ENCODE measurements around the gene PKIG.
"Not testable (repeated sequence)": the region's sequence is repeated elsewhere in the genome, so short reads cannot be mapped to it uniquely, and the experiment has no call there.

PKIG gene

DNA sequence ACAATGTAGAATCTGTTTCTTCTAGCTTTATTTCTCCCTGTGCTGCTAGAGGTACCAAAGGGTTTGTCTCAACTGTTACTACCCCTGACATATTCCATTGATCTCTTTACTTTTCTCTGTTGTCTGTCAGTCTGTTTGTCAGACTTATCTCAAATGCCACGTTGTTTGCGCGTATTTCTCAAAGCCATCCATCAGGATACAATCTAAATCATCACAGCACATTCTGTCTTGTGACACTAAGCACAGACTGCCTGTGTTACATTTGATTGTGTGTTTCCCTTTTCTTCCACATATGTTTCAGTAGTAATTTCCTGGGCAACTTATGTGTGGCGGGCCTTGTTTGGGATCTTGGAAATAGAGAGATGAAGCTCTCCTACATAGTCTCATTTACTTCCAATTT, 30.3 kb upstream of the PKIG start:
- Histone ChIP-seq H3K36me3 (ENCODE audit: control insufficient read depth, insufficient read depth, low read length, severe bottlenecking) (no peaks in the 10 kb centered on the region), H3K27me3 (replicated peaks; ENCODE audit: control insufficient read depth, insufficient read depth, low read length) (no peaks in the 10 kb centered on the region), H3K9me3 (ENCODE audit: control insufficient read depth, low read length) (no peaks in the 10 kb centered on the region), H3K4me1 (ENCODE audit: control insufficient read depth, insufficient read depth, low read length) (peaks cover 47% of the 10 kb centered on the region), H3K4me3 (ENCODE audit: low read length) (no peak overlapping the region), H3K9ac (ENCODE audit: low read length) (peak overlapping the region; percentile 56)
- DNase-seq (ENCODE audit: low read depth) = no peak

DNA sequence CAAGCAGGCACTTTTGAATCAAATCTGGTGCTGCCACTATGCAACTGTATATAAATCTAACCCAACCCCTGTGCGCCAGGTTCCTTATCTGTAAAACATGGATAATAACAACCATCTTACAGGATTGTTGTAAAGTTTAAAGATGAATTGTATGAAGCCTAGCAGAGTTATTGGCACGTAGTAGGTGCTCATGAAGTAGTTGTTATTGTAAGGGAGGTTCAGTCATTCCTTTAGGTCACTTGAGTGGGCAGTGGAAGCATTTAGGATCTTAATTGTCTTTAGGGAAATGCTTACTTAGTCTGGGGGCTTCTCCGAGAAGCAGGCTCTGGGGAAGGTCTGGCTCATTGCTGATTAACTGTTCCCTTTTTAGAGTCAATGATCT, 29.8 kb upstream of the PKIG start:
- Histone ChIP-seq H3K9me3 (ENCODE audit: control insufficient read depth, low read length) (no peaks in the 10 kb centered on the region), H3K9ac (ENCODE audit: low read length) (peak overlapping the region; percentile 56), H3K27me3 (replicated peaks; ENCODE audit: control insufficient read depth, insufficient read depth, low read length) (no peaks in the 10 kb centered on the region), H3K4me1 (ENCODE audit: control insufficient read depth, insufficient read depth, low read length) (peaks cover 47% of the 10 kb centered on the region), H3K36me3 (ENCODE audit: control insufficient read depth, insufficient read depth, low read length, severe bottlenecking) (no peaks in the 10 kb centered on the region), H3K4me3 (ENCODE audit: low read length) (peak overlapping the region; percentile 31)
- no peak for DNase-seq (ENCODE audit: low read depth)

GRCh38 chr20:44552950-44553908, 29.1 kb upstream of the PKIG start:
- H3K9ac ChIP-seq (ENCODE audit: low read length) = peak overlapping the region; percentile 56
- no peaks in the 10 kb centered on the region for H3K36me3 ChIP-seq (ENCODE audit: control insufficient read depth, insufficient read depth, low read length, severe bottlenecking)
- H3K9me3 ChIP-seq (ENCODE audit: control insufficient read depth, low read length) = no peaks in the 10 kb centered on the region
- DNase-seq (ENCODE audit: low read depth) = peak; percentile 79
- H3K4me3 ChIP-seq (ENCODE audit: low read length) = peak overlapping the region; percentile 31
- peaks cover 44% of the 10 kb centered on the region for H3K4me1 ChIP-seq (ENCODE audit: control insufficient read depth, insufficient read depth, low read length)
- no peaks in the 10 kb centered on the region for H3K27me3 ChIP-seq (replicated peaks; ENCODE audit: control insufficient read depth, insufficient read depth, low read length)

DNA sequence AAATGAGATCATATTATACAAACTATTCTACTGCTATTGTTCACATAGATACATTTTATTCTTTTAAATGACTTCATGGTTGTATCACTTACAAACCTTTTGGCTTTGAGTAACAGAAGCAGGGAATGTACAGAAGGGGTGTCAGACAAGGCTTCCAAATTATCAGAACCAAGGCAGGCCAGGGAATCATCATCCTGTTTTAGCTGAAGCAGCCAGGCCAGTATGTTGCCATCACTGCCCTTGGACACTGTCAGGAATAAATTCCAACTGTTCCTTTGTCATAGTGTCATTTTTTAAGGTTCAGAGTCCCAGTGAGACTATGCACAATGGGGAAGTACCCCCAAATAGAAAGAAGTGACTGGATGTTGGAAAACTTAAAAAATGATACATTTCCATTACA, 23.1 kb upstream of the PKIG start:
- H3K4me3 ChIP-seq (ENCODE audit: low read length) = no peak overlapping the region

GRCh38 chr20:44560229-44560628, 22.1 kb upstream of the PKIG start:
- Histone ChIP-seq H3K9ac (ENCODE audit: low read length) (no peak overlapping the region), H3K27me3 (replicated peaks; ENCODE audit: control insufficient read depth, insufficient read depth, low read length) (no peaks in the 10 kb centered on the region), H3K36me3 (ENCODE audit: control insufficient read depth, insufficient read depth, low read length, severe bottlenecking) (no peaks in the 10 kb centered on the region), H3K4me1 (ENCODE audit: control insufficient read depth, insufficient read depth, low read length) (peaks cover 6% of the 10 kb centered on the region), H3K4me3 (ENCODE audit: low read length) (no peak overlapping the region), H3K9me3 (ENCODE audit: control insufficient read depth, low read length) (no peaks in the 10 kb centered on the region)
- DNase-seq (ENCODE audit: low read depth) = no peak

More for the DNA sequence above, 23.1 kb upstream of the PKIG start:
- H3K9ac ChIP-seq (ENCODE audit: low read length) = no peak overlapping the region
- no peaks in the 10 kb centered on the region for H3K36me3 ChIP-seq (ENCODE audit: control insufficient read depth, insufficient read depth, low read length, severe bottlenecking)
- no peaks in the 10 kb centered on the region for H3K27me3 ChIP-seq (replicated peaks; ENCODE audit: control insufficient read depth, insufficient read depth, low read length)
- no peaks in the 10 kb centered on the region for H3K9me3 ChIP-seq (ENCODE audit: control insufficient read depth, low read length)
- no peak for DNase-seq (ENCODE audit: low read depth)
- H3K4me1 ChIP-seq (ENCODE audit: control insufficient read depth, insufficient read depth, low read length) = peaks cover 13% of the 10 kb centered on the region

DNA sequence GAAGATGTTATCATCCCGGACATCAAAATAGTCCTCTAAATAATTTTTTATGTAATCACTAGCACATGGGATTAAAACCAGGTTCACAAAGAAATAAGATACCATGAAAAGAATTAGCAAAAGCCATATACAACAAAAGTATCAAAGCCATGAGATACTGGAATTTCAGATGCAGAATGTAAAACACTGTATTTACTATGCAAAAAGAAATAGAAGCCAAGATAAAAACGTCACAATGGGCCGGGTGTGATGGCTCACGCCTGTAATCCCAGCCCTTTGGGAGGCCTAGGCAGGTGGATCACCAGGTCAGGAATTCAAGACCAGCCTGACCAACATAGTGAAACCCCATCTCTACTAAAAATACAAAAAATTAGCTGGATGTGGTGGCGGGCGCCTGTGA, 21.6 kb upstream of the PKIG start:
- H3K36me3 ChIP-seq (ENCODE audit: control insufficient read depth, insufficient read depth, low read length, severe bottlenecking); H3K9me3 ChIP-seq (ENCODE audit: control insufficient read depth, low read length); H3K4me1 ChIP-seq (ENCODE audit: control insufficient read depth, insufficient read depth, low read length); H3K9ac ChIP-seq (ENCODE audit: low read length); DNase-seq (ENCODE audit: low read depth); H3K4me3 ChIP-seq (ENCODE audit: low read length); H3K27me3 ChIP-seq (replicated peaks; ENCODE audit: control insufficient read depth, insufficient read depth, low read length): not testable (repeated sequence)

DNA sequence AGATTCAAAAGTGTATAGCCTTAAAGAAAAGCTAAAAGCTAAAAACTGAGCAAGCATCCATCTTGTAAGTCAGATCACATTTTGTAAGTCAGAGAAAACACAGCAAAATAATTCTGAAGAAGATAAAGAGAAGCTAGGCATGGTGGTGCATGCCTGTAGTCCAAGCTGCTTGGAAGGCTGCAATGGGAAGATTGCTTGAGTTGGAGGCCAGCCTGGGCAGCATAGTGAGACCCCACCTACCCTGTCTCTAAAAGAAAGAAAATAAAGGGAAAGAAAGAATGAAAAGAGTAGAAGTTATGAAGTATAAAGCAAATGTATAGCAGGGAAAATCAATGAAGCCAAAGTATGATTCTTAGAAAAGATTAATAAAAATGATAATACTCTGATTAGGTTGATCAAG, 20.5 kb upstream of the PKIG start:
- Histone ChIP-seq H3K4me1 (ENCODE audit: control insufficient read depth, insufficient read depth, low read length) (peaks cover 6% of the 10 kb centered on the region), H3K9ac (ENCODE audit: low read length) (no peak overlapping the region), H3K27me3 (replicated peaks; ENCODE audit: control insufficient read depth, insufficient read depth, low read length) (no peaks in the 10 kb centered on the region), H3K9me3 (ENCODE audit: control insufficient read depth, low read length) (no peaks in the 10 kb centered on the region), H3K4me3 (ENCODE audit: low read length) (no peak overlapping the region), H3K36me3 (ENCODE audit: control insufficient read depth, insufficient read depth, low read length, severe bottlenecking) (no peaks in the 10 kb centered on the region)
- DNase-seq (ENCODE audit: low read depth) = no peak

DNA sequence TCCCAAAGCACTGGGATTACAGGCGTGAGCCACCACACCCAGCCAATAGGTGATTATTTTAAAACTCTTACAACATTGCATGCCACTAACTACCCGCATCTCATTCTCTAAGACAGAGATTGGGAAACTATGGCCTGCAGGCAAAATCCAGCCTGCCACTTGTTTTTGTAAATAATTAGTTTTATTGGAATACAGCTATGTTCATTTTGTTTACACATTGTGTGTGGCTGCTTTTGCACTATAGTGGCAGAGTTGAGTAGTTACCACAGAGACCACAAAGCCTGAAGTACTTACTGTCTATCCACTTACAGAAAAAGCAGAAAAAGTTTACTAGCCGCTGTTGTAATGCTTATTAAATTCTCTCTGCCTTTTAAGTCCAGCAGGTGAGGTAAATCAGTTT, 16.4 kb upstream of the PKIG start:
- Histone ChIP-seq H3K36me3 (ENCODE audit: control insufficient read depth, insufficient read depth, low read length, severe bottlenecking) (no peaks in the 10 kb centered on the region), H3K9ac (ENCODE audit: low read length) (no peak overlapping the region), H3K27me3 (replicated peaks; ENCODE audit: control insufficient read depth, insufficient read depth, low read length) (no peaks in the 10 kb centered on the region), H3K9me3 (ENCODE audit: control insufficient read depth, low read length) (no peaks in the 10 kb centered on the region), H3K4me1 (ENCODE audit: control insufficient read depth, insufficient read depth, low read length) (peaks cover 6% of the 10 kb centered on the region), H3K4me3 (ENCODE audit: low read length) (no peak overlapping the region)
- peak; percentile 39 for DNase-seq (ENCODE audit: low read depth)

GRCh38 chr20:44566811-44567210, 15.6 kb upstream of the PKIG start:
- Histone ChIP-seq H3K9me3 (ENCODE audit: control insufficient read depth, low read length) (no peaks in the 10 kb centered on the region), H3K27me3 (replicated peaks; ENCODE audit: control insufficient read depth, insufficient read depth, low read length) (no peaks in the 10 kb centered on the region), H3K4me3 (ENCODE audit: low read length) (no peak overlapping the region), H3K9ac (ENCODE audit: low read length) (no peak overlapping the region), H3K4me1 (ENCODE audit: control insufficient read depth, insufficient read depth, low read length) (peaks cover 13% of the 10 kb centered on the region), H3K36me3 (ENCODE audit: control insufficient read depth, insufficient read depth, low read length, severe bottlenecking) (no peaks in the 10 kb centered on the region)
- DNase-seq (ENCODE audit: low read depth) = no peak

DNA sequence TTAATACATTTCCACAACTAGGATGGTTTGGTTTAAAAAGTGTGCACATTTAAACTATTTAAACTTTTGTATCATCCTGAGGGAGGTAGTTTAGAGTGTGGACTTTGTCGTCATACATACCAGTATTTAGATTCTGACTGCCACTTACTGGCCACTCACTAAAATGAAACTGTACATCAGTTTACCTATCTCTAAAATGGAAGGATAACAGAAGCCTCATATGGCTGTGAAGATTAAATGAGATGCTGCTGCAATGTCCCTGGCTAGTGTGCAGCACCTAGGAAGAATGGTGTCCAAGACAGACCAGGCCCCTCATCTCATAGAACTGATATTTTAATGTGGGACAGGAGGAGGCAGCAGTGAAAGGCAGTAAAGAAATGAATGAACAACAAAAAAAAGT, 12.0 kb upstream of the PKIG start:
- peaks cover 29% of the 10 kb centered on the region for H3K4me1 ChIP-seq (ENCODE audit: control insufficient read depth, insufficient read depth, low read length)
- no peak overlapping the region for H3K4me3 ChIP-seq (ENCODE audit: low read length)
- no peaks in the 10 kb centered on the region for H3K9me3 ChIP-seq (ENCODE audit: control insufficient read depth, low read length)
- DNase-seq (ENCODE audit: low read depth) = no peak
- H3K27me3 ChIP-seq (replicated peaks; ENCODE audit: control insufficient read depth, insufficient read depth, low read length) = no peaks in the 10 kb centered on the region
- no peak overlapping the region for H3K9ac ChIP-seq (ENCODE audit: low read length)
- H3K36me3 ChIP-seq (ENCODE audit: control insufficient read depth, insufficient read depth, low read length, severe bottlenecking) = no peaks in the 10 kb centered on the region

DNA sequence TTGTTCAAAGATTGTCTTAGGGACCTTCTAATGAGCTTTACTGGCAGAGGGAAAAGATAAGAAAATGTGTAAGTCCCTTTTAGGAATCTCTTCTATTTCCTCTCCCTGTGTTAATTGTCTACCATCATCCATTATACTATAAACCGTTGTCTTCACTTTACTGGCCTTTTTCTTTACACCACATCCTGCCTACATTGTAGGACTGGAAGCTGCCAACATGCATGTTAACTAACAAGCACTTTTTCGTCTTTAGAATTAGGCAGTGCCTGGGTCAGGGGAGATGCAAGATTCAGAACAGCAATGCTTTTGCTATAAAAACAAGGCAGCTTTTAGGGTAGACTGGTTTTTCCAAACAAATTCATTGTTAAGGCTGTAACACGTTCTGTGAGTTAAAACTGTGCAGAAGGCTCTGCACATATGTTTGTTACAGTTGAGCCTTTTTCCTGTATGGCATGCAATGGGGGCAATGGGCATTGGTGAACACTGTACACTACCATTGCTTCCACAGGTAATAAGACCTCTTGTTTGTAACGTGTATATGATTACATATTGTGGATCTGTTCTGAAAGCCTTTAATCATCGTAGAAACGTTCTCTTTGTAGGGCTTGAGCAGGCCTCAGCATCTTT, 10.9 kb upstream of the PKIG start:
- no peak overlapping the region for H3K4me3 ChIP-seq (ENCODE audit: low read length)
- H3K9me3 ChIP-seq (ENCODE audit: control insufficient read depth, low read length) = no peaks in the 10 kb centered on the region
- H3K4me1 ChIP-seq (ENCODE audit: control insufficient read depth, insufficient read depth, low read length) = peaks cover 40% of the 10 kb centered on the region
- DNase-seq (ENCODE audit: low read depth) = no peak
- no peaks in the 10 kb centered on the region for H3K27me3 ChIP-seq (replicated peaks; ENCODE audit: control insufficient read depth, insufficient read depth, low read length)
- no peaks in the 10 kb centered on the region for H3K36me3 ChIP-seq (ENCODE audit: control insufficient read depth, insufficient read depth, low read length, severe bottlenecking)
- peak overlapping the region; percentile 84 for H3K9ac ChIP-seq (ENCODE audit: low read length)

All from adipocyte (in vitro differentiated cells).